Esophagus (tissue), 2 donors: ENCODE measurements around the gene STARD3. TPM values are rescaled to one million over a fixed set of nuclear protein-coding genes. Genes with fewer than 3 reads are reported as not detected.

Experiments
- H3K27ac ChIP-seq, 2 donors: one replicate each; pipeline ENCODE4 v1.5.1; 2013; ENCODE audit warnings: low read depth in 2 of 2, mild to moderate bottlenecking in 2 of 2, inconsistent platforms in 1 of 2, low read length in 1 of 2, moderate library complexity in 1 of 2
- H3K27me3 ChIP-seq, 2 donors: one replicate each; pipeline ENCODE4 v1.6.1; 2013; ENCODE audit warnings: low read length in 2 of 2, control low read depth in 1 of 2, mild to moderate bottlenecking in 1 of 2; ENCODE audit not compliant: insufficient read depth in 2 of 2, control insufficient read depth in 1 of 2
- H3K36me3 ChIP-seq, 2 donors: one replicate each; pipeline ENCODE4 v1.6.1; 2013; ENCODE audit warnings: low read length in 1 of 2; ENCODE audit not compliant: control insufficient read depth in 2 of 2, insufficient read depth in 2 of 2
- H3K4me1 ChIP-seq, 2 donors: one replicate each; pipeline ENCODE4 v1.6.1; 2013; ENCODE audit warnings: low read length in 1 of 2; ENCODE audit not compliant: control insufficient read depth in 2 of 2, insufficient read depth in 2 of 2
- H3K4me3 ChIP-seq, 2 donors: one replicate each; pipeline ENCODE4 v1.5.1; 2013; ENCODE audit warnings: low read length in 2 of 2, mild to moderate bottlenecking in 2 of 2, low read depth in 1 of 2, moderate library complexity in 1 of 2
- H3K9me3 ChIP-seq, 2 donors: one replicate each; pipeline ENCODE4 v1.6.1; 2013; ENCODE audit warnings: mild to moderate bottlenecking in 2 of 2, low read depth in 1 of 2, low read length in 1 of 2, moderate library complexity in 1 of 2; ENCODE audit not compliant: control insufficient read depth in 2 of 2, insufficient read depth in 1 of 2
- WGBS, 2 donors: extraction: QIAGEN DNeasy Blood & Tissue Kit; methylation state at CpG; one replicate each; pipeline ENCODE4 v1.1.7; 2013; 5-methylcytosine and 5-hydroxymethylcytosine counted together
- polyA plus RNA-seq, 2 donors: library from polyadenylated mRNA; stranded (reverse); fragments of 200-250 nt; gene quantifications; one replicate each; pipeline ENCODE4 v1.2.3, GENCODE V29; 2013
- donor health status: healthy with polysubstance abuse.
- donor health status: Bipolar disorder and iron deficiency.

STARD3 gene
- polyA plus RNA-seq, 2 donors: 44.6 to 44.9 TPM

DNA sequence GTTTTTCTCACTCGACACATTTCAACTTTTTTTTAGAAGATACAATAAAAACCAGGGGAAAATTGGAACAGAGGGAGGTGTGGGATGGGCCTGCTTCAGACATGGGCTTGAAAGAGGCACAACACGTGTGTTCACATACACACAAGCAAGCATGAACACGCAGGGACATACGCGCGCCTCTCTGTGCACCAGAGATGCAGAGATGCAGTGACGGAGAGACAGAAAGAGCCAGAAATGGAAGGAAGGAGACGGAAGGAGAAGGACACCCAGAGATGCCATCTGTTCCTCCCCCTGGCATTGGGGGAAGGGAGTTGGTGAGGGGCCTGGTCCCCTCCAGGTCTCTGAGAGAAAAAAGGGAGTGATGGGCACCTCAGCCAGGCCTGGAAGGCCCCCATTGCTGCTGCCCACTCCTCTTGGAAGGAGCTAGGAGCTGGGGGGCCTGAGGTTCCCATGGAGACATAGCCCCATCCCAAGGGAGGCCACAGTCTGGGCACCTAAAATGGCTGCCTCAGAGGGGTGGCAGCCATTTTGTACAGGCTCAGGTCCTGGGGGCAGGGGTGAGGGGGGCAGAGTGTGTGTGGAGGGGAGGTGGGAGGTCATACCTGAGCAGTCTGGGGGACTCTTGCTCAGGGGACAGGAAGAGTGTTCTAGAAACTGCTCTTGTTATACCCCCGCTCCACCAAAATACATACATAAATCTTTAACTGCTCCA is 25.4 kb upstream of the STARD3 start:
- peaks cover 0 to 3% of the 10 kb centered on the region in 2 donors for H3K4me1 ChIP-seq
- WGBS, 2 donors: 56 to 68% methylated on average over 9 of the region's 9 CpGs
- H3K9me3 ChIP-seq: no peaks in the 10 kb centered on the region
- no peak overlapping the region for H3K4me3 ChIP-seq
- no peak overlapping the region for H3K27ac ChIP-seq
- H3K27me3 ChIP-seq: peaks cover 2 to 9% of the 10 kb centered on the region in 2 donors
- no peaks in the 10 kb centered on the region for H3K36me3 ChIP-seq

DNA sequence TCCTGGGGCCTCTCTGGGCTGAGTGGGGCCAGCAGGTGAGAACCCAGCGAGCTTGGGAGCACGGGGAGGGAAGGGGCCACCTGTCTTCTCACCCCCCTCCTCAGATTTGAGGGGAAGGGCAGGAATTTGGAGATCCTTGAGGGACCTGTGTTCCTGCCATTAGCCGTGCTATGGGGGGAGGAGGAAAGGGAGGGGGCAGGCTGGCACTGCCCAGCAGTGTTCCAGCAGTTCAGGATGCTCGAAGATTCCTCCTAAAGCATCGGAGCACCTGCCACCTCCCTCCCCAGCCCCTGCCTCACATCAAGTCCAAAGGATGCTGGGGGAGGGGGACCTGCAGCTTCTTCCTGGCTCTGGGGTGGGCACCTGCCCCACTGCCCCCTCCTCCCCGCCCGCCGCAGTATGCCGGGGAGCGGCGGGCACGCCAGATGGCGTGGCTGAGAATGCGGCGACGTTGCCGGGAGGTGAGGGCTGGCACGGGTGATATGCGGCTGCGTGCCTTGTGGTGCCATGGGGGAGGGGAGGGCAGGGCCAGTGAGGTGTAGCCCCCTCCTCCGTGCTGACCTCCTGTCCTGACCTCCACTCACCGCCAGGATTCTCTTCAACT is 24.6 kb upstream of the STARD3 start:
- Histone ChIP-seq H3K27ac (no peak overlapping the region), H3K9me3 (no peaks in the 10 kb centered on the region), H3K36me3 (no peaks in the 10 kb centered on the region), H3K4me1 (no peaks in the 10 kb centered on the region), H3K4me3 (no peak overlapping the region), H3K27me3 (peaks cover 2% of the 10 kb centered on the region in 2 donors)
- WGBS, 2 donors: 65 to 73% methylated on average over 21 to 22 of the region's 22 CpGs

DNA sequence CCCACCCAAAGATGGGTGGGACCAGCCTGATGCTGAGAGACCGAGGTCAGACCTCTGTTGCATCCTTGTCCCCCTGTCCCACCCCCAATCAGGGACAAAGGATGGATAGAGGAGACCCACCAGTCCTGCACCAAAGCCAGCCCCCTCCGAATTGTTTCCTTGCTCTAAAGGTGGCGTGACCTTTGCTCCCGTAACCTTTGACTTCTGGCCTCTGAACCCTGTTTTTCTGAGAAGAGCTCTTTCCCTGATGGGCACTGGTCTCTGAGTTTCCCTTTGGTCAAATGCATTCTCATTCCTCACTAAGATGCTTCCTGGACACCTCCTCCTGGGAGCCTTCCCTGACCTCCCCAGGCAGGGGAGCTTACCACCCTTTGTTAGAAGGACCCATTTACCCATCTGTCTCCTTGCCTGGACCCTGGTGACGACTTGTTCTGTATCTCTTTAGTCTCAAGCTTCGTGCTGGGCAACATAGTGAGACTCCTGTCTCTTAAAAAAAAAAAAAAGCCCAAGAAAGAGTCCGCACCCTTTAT is 23.9 kb upstream of the STARD3 start:
- no peaks in the 10 kb centered on the region for H3K4me1 ChIP-seq
- H3K9me3 ChIP-seq: no peaks in the 10 kb centered on the region
- no peak overlapping the region for H3K4me3 ChIP-seq
- no peaks in the 10 kb centered on the region for H3K36me3 ChIP-seq
- H3K27me3 ChIP-seq: no peaks in the 10 kb centered on the region
- 73 to 76% methylated on average over 7 of the region's 7 CpGs for WGBS, 2 donors
- no peak overlapping the region for H3K27ac ChIP-seq

DNA sequence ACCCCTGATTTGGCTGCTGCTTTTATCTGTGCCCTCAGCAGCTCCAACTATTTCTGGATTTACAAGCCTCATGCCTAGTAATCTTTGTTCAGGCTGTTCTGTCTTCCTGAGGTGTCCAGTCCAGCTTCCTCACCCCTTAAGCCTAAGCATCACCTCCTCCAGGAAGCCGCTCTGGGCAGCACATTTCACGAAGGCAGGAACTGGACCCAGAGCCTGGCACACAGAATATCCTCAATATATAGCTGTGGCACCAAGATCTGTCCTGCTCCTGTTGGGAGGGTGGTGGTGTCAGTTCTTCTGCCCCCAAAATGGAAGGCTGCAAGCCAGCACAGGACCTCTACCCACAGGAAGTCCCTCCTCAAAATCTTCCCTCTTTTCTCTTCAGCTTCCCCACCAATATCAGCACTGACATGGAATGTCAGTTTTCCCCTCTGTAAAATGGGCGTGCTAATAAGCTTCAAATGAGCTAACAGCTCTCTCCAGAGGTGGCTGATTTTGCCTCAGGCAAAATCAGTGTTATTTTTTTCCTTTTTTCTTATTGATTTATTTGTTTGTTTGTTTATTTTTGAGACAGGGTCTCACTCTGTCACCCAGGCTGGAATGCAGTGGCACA is 22.3 kb upstream of the STARD3 start:
- no peaks in the 10 kb centered on the region for H3K27me3 ChIP-seq
- 88 to 89% methylated on average over 3 of the region's 3 CpGs for WGBS, 2 donors
- H3K27ac ChIP-seq: no peak overlapping the region
- peaks cover 0 to 2% of the 10 kb centered on the region in 2 donors for H3K9me3 ChIP-seq
- H3K4me3 ChIP-seq: no peak overlapping the region
- H3K4me1 ChIP-seq: no peaks in the 10 kb centered on the region
- H3K36me3 ChIP-seq: no peaks in the 10 kb centered on the region

DNA sequence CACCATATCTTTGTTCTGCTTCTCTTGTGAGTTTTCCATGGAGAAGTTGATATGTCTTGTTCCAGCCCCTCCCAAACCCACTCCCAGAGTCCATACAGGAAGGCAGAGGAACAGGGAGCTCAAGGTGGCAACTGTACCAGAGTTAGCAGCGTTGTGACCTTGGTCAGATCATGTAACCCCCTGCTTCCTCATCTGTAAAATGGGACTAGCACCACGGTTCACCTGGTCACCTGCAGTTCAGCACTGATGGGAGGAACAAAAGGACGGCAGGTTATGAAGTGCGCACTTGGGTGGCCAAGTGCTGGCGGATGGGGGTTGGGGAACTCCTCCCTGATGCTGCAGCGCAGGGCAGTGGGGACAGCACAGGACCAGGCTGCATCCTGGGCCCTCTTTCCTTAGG is 21.5 kb upstream of the STARD3 start:
- H3K9me3 ChIP-seq: peaks cover 0 to 2% of the 10 kb centered on the region in 2 donors
- no peaks in the 10 kb centered on the region for H3K27me3 ChIP-seq
- H3K27ac ChIP-seq: no peak overlapping the region
- H3K4me3 ChIP-seq: no peak overlapping the region
- no peaks in the 10 kb centered on the region for H3K4me1 ChIP-seq
- WGBS, 2 donors: 57 to 62% methylated on average over 6 of the region's 6 CpGs
- H3K36me3 ChIP-seq: no peaks in the 10 kb centered on the region

DNA sequence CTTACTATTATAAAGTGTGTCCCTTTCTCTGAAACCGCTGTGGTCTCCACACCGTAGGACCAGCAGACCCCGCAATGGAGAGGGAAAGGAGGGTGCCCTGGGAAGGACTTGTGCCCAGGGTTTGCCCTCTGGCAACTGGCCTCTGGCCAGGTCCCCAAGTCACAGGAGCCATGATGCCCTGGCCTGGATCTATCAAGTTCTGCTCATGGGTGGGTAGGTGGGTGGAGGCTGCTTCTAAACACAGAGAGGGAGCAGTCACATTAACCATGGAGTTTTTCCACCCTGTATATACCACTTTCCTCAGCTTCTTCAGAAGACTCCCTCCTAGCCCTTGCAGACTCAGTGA is 19.9 kb upstream of the STARD3 start:
- H3K36me3 ChIP-seq: no peaks in the 10 kb centered on the region
- H3K9me3 ChIP-seq: peaks cover 0 to 2% of the 10 kb centered on the region in 2 donors
- no peak overlapping the region for H3K4me3 ChIP-seq
- no peak overlapping the region for H3K27ac ChIP-seq
- WGBS, 2 donors: 81 to 95% methylated on average over 3 of the region's 3 CpGs
- no peaks in the 10 kb centered on the region for H3K27me3 ChIP-seq
- H3K4me1 ChIP-seq: peaks cover 1% of the 10 kb centered on the region in 2 donors

DNA sequence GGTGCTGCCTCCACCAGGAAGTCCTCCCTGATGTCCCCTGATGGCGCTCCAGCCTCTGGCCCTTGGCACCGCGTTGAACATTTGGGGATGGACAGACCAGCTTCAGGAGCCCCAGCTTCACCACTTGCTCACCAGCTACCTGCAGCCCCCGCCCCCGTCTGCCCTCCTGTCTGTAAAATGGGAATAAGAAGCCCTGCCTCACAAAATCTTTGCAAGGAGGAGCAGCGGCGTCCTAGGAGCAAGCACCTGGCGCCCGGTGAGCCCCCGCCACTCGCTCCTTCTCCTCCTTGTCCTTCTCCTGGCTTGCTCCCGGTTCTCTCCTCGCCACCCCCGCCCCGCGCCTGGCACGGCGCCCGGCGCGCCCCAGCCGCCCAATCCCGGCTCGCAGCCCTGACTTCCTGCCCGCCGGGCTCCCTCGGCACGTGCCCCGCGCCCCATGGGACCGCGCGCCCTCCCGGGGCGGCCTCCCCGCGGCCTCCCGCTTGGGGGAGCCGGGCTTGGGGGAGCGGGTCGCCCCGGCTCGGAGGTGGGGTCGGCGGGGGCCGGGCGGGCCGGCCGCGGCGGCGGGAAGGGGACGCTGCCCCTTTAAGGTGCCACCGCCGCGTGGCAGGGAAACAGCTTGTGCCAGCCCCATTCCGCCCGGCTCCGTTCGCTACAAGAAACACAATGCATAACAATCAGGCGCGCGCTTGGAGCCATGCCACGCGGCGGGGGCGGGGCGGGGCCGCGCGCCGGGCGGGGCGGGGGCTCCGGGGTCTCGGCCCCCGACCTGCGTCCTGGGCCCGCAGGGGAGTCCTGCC is 19.3 kb upstream of the STARD3 start:
- WGBS, 2 donors: 1 to 2% methylated on average over 55 to 79 of the region's 79 CpGs
- Histone ChIP-seq H3K4me3 (peak overlapping the region; percentile 36 to 57), H3K9me3 (peaks cover 0 to 2% of the 10 kb centered on the region in 2 donors), H3K27me3 (no peaks in the 10 kb centered on the region), H3K27ac (peak overlapping the region in 1 of 2 donors; percentile 12), H3K36me3 (no peaks in the 10 kb centered on the region), H3K4me1 (peaks cover 2 to 5% of the 10 kb centered on the region in 2 donors)

DNA sequence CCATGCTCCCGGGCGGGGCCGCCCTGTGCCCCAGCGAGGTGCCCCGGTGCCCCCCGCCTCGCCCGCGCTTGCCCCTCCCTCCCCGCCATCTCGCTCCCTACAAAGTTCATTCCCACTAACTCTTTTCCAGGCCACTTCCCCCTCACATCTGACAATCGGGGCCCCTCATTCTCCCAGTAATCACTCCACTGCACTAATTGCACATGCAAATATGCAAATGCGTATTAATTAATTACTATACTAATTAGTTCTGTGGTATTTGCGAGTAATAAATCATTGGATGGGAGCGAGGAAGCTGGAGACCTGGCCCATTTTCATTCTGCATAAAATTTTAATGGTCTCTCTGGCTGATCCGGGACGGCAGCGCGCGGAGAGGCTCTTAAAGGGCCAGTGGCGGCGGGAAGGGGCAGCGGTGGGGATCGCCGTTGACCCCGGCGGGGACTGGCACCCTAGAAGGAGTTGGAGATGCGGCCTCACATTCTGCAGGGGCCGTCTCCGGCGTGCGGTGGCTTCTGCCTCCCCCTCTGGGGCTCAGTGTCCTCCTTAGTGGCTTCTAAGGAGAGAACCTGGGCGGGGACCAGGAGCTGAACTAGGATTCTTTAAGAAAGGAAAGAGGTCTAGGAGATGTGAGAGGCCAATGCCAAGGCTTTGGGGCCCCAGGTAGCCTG is 18.6 kb upstream of the STARD3 start:
- Histone ChIP-seq H3K27ac (peak overlapping the region in 1 of 2 donors; percentile 12), H3K27me3 (no peaks in the 10 kb centered on the region), H3K4me3 (peak overlapping the region; percentile 36 to 57), H3K9me3 (peaks cover 0 to 2% of the 10 kb centered on the region in 2 donors), H3K36me3 (no peaks in the 10 kb centered on the region), H3K4me1 (peaks cover 2 to 5% of the 10 kb centered on the region in 2 donors)
- WGBS, 2 donors: 2 to 4% methylated on average over 33 of the region's 33 CpGs
